KMS-11 (cell line): ENCODE measurements around the gene KRT26.

ENCODE experiments used
- H2AFZ ChIP-seq: fragments of 200-600 bp; sonication (generic); 2 replicates; pipeline ENCODE4 v1.6.1; 2016; ENCODE audit warnings: antibody characterized with exemption, mixed run types, low read depth
- H3K27ac ChIP-seq: fragments of 200-600 bp; sonication (generic); 2 replicates; pipeline ENCODE4 v1.6.1; 2016; ENCODE audit warnings: mild to moderate bottlenecking, mixed run types
- H3K27me3 ChIP-seq: fragments of 200-600 bp; sonication (generic); 2 replicates; pipeline ENCODE4 v1.6.1; 2017; ENCODE audit warnings: mild to moderate bottlenecking, low read depth, mixed run types, moderate library complexity; ENCODE audit not compliant: insufficient read depth
- H3K36me3 ChIP-seq: fragments of 200-600 bp; sonication (generic); 2 replicates; pipeline ENCODE4 v1.6.1; 2017; ENCODE audit warnings: mild to moderate bottlenecking, mixed run types; ENCODE audit not compliant: insufficient read depth
- H3K4me1 ChIP-seq: fragments of 200-600 bp; sonication (generic); 2 replicates; pipeline ENCODE4 v1.6.1; 2016; ENCODE audit warnings: mild to moderate bottlenecking, low read depth, mixed run types; ENCODE audit not compliant: poor library complexity, severe bottlenecking
- H3K4me2 ChIP-seq: fragments of 200-600 bp; sonication (generic); 2 replicates; pipeline ENCODE4 v1.7.0; 2016; ENCODE audit warnings: mild to moderate bottlenecking, mixed run types
- H3K4me3 ChIP-seq: fragments of 200-600 bp; sonication (generic); IDR thresholded peaks from 2 replicates; pipeline ENCODE4 v1.6.1; 2017; ENCODE audit warnings: low read depth, low read length, mixed read lengths; ENCODE audit not compliant: insufficient read depth
- H3K79me2 ChIP-seq: fragments of 200-600 bp; sonication (generic); 2 replicates; pipeline ENCODE4 v1.6.1; 2016; ENCODE audit warnings: low read depth, mixed run types; ENCODE audit not compliant: insufficient read depth
- H3K9ac ChIP-seq: fragments of 200-600 bp; sonication (generic); 2 replicates; pipeline ENCODE4 v1.6.1; 2016; ENCODE audit warnings: mild to moderate bottlenecking, mixed run types
- H4K20me1 ChIP-seq: fragments of 200-600 bp; sonication (generic); 2 replicates; pipeline ENCODE4 v1.6.1; 2016; ENCODE audit warnings: mild to moderate bottlenecking, mixed run types; ENCODE audit not compliant: insufficient read depth
- TF ChIP-seq, protein P1 (sequence below): fragments of 200-600 bp; sonication (generic); conservative IDR thresholded peaks from 2 replicates; pipeline ENCODE4 v1.6.1; 2017; ENCODE audit warnings: low read depth, mild to moderate bottlenecking, antibody characterized with exemption, low read length, moderate library complexity, mixed read lengths

The KRT26 gene

DNA sequence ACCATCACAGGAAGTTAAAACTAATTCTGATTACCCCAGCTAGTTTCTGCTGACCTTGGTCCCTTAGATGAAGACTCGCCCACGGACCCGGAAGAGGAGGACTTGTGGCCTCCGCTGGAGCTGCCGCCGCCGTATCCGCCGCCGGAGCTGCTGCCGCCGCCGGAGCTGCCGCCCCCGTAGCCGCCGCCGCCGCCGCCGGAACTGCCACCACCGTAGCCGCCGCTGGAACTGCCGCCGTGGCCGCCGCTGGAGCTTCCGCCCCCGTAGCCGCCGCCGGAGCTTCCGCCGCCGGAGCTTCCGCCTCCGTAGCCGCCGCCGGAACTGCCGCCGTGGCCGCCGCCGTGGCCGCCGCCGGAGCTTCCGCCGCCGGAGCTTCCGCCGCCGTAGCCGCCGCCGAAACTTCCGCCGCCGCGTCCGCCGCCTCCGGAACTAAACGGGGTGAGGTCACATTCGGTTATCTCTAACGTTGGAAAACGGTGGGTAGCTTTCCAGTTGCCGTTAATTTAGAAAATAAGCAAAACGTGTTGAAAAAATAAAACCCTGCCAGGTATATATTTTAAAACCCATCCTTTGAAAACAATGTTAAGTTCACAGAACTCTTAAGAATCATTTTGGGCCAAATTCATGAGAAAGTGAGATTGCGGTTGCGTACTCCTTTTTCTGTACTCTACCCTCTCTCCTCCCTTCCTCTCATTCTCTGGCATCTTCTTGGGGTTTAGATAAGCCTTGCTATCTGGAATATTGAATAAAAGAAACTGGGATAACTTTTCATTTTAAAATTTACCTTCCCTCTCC lies 46.9 kb upstream of the KRT26 start:
- H3K27me3 ChIP-seq, result no peaks in the 10 kb centered on the region
- no peaks in the 10 kb centered on the region for H3K79me2 ChIP-seq
- H3K4me1 ChIP-seq, result peaks cover 12% of the 10 kb centered on the region
- TF ChIP-seq, protein P1, sequence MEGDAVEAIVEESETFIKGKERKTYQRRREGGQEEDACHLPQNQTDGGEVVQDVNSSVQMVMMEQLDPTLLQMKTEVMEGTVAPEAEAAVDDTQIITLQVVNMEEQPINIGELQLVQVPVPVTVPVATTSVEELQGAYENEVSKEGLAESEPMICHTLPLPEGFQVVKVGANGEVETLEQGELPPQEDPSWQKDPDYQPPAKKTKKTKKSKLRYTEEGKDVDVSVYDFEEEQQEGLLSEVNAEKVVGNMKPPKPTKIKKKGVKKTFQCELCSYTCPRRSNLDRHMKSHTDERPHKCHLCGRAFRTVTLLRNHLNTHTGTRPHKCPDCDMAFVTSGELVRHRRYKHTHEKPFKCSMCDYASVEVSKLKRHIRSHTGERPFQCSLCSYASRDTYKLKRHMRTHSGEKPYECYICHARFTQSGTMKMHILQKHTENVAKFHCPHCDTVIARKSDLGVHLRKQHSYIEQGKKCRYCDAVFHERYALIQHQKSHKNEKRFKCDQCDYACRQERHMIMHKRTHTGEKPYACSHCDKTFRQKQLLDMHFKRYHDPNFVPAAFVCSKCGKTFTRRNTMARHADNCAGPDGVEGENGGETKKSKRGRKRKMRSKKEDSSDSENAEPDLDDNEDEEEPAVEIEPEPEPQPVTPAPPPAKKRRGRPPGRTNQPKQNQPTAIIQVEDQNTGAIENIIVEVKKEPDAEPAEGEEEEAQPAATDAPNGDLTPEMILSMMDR, result no peak
- no peak overlapping the region for H3K4me3 ChIP-seq
- H2AFZ ChIP-seq, result peak overlapping the region; percentile 86
- H4K20me1 ChIP-seq, result no peaks in the 10 kb centered on the region
- peak overlapping the region; percentile 70 for H3K27ac ChIP-seq
- H3K4me2 ChIP-seq, result peak overlapping the region; percentile 66
- H3K9ac ChIP-seq, result peak overlapping the region; percentile 67; the same call in 1 of the 2 replicates
- no peaks in the 10 kb centered on the region for H3K36me3 ChIP-seq

DNA sequence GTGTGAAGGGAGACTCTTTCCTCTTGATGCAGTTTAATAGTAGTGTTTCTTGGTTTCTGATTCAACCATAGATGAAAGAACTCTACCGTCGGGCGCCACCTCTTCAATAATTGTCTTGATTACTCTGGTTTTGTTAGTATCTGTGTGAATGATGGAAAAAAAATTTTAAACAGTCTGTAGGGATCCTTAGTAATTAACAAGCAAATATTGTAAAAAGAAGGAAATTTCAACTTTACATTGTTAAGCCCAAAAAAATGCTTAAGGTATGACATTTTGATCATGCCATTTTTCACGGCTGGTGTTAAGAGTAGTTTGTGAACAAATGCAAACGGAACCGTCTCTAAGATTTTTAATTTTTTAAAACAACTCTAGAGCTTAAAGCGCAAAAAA lies 46.3 kb upstream of the KRT26 start:
- H4K20me1 ChIP-seq, result no peaks in the 10 kb centered on the region
- peak overlapping the region; percentile 67; the same call in 1 of the 2 replicates for H3K9ac ChIP-seq
- H2AFZ ChIP-seq, result peak overlapping the region; percentile 60
- TF ChIP-seq, protein P1, result no peak
- peak overlapping the region; percentile 70 for H3K27ac ChIP-seq
- no peak overlapping the region for H3K4me3 ChIP-seq
- no peaks in the 10 kb centered on the region for H3K27me3 ChIP-seq
- peaks cover 12% of the 10 kb centered on the region for H3K4me1 ChIP-seq
- no peaks in the 10 kb centered on the region for H3K36me3 ChIP-seq
- no peaks in the 10 kb centered on the region for H3K79me2 ChIP-seq
- H3K4me2 ChIP-seq, result peak overlapping the region; percentile 43

DNA sequence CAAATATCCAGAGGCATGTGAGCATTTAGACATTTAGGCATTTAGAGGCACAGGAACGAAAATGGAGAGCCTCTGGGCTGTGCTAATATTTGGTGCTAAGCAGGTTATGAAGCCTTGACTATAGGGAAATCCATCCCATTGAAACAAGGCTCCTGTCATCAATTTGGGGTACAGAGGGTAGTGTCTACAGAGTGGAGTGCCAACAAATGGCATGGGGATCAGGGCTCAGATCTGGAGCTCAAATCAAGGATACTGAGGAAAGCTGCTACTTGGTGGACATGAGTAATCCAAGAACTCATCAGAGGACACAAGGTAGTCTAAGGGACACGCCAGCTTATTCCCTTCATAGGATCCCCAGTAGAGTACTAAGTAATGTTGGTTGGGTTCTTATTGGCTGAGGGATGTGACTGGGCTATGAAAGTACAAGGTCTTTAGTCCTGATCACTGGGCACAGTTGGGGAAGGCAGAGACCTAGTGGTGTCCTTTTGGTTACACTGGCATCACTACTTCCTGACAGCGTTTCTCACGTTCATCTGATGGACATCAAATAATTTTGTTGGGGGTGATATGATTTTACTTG lies 45.2 kb upstream of the KRT26 start:
- H3K79me2 ChIP-seq, result no peaks in the 10 kb centered on the region
- no peaks in the 10 kb centered on the region for H3K36me3 ChIP-seq
- H2AFZ ChIP-seq, result no peak overlapping the region
- no peak overlapping the region for H3K27ac ChIP-seq
- H3K4me2 ChIP-seq, result no peak overlapping the region; the same call in 1 of the 2 replicates
- H3K4me3 ChIP-seq, result no peak overlapping the region
- H3K27me3 ChIP-seq, result no peaks in the 10 kb centered on the region
- H3K9ac ChIP-seq, result no peak overlapping the region
- peaks cover 12% of the 10 kb centered on the region for H3K4me1 ChIP-seq
- TF ChIP-seq, protein P1, result no peak
- no peaks in the 10 kb centered on the region for H4K20me1 ChIP-seq

DNA sequence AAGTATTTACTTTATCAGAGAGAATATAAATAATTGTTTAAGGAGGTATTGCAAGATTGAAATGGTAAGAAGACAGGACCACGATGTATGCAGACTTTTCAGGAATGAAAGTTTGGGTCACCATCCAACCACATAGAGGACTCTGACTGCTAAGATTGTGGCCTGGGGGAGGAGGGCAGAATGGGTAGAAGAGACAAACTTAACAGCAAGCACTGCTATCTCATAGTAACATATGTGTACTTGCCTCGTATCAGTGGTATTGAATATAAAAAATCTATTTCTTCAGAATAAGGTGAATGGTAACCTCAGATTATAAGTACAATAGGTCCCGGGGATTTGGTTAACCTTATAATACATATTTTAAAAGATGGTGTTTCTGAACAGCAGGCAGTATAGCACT lies 44.6 kb upstream of the KRT26 start:
- Histone ChIP-seq H3K4me1 (peaks cover 12% of the 10 kb centered on the region), H3K4me3 (no peak overlapping the region), H3K27me3 (no peaks in the 10 kb centered on the region), H4K20me1 (no peaks in the 10 kb centered on the region), H3K36me3 (no peaks in the 10 kb centered on the region), H3K27ac (no peak overlapping the region), H3K9ac (no peak overlapping the region), H3K79me2 (no peaks in the 10 kb centered on the region), H3K4me2 (no peak overlapping the region), H2AFZ (no peak overlapping the region)
- TF ChIP-seq, protein P1, result no peak
